GM19463 (cell line): Measurements from ENCODE around the gene PIK3R1.

Source experiments
- ATAC-seq: cut with Tn5 transposase; IDR thresholded peaks from one replicate; pipeline ENCODE4 v1.9.1; 2021; ENCODE audit warnings: mild to moderate bottlenecking, moderate library complexity; ENCODE audit not compliant: unreplicated experiment

The PIK3R1 gene

DNA sequence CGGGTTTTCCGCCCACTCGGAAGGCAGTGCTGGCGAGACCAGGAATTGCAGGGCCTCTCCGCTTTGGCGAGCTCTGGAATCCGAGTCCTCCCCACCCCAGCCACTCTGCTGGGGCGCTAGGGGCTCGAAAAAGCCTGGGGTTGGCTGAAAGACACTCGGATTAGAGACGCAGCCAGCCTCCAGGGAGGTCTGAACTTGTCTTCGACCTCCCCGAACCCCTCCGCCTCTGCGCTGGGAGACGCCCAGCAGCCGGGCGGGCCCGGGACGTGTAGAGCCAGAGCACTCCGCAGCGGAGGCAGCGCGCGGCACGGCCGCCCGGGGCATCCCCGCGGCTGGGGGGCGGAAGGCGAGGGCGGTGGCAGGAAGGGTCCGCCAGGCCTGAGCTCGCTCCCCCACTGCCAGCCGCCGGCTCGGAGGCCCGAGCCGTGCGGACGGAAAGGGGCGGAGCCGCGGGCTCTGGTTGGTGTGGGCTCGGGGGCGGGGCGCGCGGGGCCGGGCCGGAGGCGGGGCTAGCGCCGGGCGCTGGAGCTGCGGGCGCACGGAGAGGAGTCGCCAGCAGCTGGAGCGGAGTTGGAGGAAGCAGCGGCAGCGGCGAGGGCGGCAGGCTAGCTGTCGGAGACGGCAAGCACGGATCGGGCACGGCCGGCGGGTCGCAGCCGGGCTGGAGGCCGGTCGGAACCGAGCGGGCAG lies at the start of gene PIK3R1:
PIK3R1 (plus strand) TSS at position 549 of the 690 bp plus-strand sequence. CDS start 10,920 bp downstream, outside the sequence.
- ATAC-seq: peak; percentile 76

DNA sequence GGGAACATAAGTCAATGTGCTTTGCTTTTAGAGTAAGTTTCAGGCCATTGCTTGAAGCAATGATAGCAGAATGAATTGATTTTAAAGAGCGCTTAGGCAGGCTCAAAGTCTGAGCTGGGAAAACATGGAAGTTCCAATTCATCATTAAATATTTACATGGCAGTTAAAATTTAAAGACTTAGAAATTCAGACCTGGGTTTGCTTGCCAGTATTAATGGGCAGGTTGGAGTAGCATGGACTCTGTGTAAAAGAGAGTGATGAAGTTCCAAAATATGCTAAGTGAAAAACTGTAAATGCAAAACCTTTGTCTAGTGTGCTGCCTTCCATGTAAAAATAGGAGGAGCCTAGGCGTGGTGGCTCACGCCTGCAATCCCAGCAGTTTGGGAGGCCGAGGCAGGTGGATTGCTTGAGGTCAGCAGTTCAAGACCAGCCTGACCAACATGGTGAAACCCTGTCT lies 48.3 kb upstream of the PIK3R1 start:
- no peak for ATAC-seq

DNA sequence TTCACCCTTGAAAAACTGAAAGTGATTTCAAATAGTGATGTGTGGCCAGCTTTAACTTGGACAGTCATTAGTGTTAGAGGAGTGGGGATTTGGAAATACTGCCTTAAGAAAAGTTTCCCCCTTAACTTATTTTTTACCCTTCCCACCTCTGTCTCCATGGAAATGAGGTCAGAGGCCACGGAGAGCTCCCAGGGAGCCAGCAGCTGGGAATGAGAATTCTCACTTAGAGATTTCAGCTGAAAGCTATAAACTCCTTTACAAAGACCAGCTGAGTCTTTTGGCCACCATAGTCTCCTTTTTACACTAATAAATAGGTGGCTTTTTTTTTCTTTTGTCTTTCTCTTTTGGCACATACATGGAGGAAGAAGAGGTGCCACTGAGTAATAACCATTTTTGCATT lies 45.7 kb upstream of the PIK3R1 start:
- ATAC-seq: no peak

DNA sequence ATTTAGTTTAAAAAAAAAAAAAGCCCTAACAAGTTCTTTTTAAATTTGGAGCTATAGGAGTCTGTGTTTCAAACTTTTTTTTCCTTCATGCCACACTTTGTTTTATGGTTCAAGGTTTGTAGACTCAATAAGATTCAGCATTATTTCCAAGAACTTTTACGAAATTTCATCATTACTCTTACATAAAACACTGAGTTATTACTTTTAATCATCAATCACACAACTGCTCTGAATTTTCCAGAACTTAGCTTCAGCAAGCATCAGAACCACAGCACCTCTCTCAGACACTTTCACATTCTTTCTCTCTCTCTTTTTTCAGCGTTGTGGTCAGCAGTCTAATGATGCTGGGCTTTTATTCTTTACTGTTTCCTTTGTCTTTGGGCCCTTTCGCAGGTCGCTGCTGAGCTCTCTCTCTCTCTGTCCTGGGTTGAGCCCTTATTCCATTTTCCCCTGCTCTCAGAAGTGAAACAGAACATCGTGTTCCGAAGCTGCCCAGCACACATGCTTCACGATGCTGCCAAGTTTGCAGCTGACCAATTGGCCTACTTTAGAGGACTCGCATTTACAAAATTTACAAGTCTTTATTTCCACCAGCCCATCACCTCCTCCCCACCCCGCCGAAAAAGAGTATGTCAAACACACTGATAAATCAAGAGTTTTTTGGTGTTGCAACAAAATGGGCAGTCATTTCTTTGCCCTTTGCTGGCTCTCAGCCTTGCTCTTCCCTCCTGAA lies 44.6 kb upstream of the PIK3R1 start:
- ATAC-seq: no peak

DNA sequence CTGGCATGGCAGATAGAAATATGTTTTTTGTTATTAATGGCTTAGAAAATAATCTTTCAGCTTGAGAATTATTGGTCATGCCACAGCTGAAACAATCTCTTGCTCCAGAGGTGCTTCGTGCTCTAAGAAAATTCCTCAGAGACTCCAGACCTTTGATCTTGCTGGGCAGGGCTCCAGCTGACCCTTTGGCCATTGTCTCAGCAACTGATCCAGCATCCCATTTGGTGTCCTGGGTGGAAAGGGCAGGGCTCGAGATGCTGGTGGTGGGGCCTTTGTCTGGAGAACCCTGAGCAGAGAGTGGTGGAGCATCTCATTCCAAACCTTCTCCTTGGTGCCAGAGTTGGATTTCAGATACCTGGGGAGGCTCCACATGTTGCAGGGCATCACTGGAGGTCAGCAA lies 43.2 kb upstream of the PIK3R1 start:
- no peak for ATAC-seq

DNA sequence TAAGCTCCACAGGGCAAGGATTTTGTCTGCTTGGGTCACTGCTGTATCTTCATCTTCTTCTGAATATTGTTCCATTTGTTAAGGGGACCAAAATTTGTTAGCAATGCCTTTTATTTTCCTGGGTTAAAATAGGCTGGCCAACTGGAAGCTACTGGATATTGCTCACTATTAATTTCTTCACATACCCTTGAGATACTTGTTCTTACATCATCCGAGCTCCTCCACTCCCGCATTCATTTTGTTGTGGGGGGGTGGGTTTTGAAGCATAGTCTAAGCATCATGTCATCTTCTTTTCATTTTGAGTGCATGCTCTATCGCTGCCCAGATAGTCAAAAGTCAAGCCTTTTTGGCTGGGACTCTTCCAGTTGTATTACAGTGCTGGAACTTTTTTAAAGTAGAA lies 42.5 kb upstream of the PIK3R1 start:
- ATAC-seq: no peak

DNA sequence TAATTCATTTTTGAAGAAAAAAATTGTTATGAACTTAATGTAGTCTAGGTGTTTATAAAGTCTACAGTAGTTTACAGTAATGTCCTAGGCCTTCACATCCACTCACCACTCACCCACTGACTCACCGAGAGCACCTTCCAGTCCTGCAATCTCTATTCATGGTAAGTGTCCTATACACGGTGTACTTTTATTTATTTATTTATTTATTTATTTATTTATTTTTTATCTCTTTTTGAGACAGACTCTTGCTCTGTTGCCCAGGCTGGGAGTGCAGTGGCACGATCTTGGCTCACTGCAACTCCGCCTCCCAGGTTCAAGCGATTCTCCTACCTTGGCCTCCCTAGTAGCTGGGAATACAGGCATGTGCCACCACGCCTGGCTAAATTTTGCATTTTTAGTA lies 39.3 kb upstream of the PIK3R1 start:
- ATAC-seq: no peak

DNA sequence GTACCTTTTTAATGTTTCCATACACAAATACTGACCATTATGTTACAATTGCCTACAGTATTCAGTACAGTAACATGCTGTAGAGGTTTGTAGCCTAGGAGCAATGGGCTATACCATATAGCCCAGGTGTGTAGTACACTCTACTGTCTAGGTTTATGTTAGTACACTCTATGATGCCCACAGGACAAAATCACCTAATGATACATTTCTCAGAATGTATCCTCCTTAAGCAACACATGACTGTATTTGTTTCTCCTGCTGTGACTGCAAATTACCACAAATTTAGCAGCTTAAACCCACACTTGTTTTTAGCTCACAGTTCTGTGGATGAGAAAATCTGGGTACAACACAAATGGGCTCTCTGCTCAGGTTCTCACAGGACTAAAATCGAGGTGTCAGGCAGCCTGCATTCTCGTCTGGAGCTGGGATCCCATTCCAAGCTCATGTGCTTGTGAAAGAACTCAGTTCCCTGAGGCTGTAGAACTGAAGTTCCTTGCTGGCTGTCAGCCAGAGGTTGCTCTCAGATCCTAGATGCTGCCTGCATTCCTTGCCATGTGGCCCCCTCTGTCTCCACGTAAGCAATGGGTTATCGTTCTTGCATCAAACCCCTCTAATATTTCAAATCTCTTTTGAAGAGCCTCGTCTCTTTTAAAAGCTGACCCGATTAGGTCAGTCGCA lies 38.6 kb upstream of the PIK3R1 start:
- ATAC-seq: no peak

DNA sequence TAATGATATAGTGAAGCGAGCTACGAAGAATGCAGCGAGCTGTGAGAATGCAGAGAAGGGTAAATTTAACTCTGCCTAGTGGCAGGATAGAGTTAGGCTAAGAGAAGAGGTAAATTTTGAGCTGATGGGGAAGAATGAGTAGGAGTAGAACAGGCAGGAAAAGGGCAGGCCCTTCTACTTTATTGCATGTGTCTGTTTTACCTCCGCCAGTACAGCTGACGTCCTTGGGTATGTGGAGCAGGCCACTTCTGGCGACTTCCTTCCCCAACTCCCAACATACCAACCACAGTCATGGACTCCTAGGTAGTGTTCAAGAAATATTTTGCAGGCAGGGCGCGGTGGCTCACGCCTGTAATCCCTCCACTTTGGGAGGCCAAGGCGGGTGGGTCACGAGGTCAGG lies 37.9 kb upstream of the PIK3R1 start:
- ATAC-seq: no peak

DNA sequence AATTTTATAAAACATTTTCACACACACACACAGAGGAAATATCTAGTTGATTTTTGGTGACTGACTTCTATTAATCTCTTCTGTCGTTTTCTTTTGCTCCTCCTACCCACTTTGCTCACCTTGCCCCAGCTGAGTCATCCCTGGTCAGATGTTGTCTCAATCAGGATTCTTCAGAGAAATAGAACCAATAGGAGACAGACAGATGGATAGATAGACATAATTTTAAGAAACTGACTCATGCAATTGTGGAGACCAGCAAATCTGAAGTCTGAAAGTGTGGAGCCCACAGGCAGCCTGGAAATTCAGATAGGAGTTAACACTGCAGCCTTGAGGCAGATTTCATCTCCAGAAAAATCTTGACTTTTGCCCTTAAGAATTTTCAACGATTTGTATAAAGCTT lies 37.0 kb upstream of the PIK3R1 start:
- no peak for ATAC-seq

DNA sequence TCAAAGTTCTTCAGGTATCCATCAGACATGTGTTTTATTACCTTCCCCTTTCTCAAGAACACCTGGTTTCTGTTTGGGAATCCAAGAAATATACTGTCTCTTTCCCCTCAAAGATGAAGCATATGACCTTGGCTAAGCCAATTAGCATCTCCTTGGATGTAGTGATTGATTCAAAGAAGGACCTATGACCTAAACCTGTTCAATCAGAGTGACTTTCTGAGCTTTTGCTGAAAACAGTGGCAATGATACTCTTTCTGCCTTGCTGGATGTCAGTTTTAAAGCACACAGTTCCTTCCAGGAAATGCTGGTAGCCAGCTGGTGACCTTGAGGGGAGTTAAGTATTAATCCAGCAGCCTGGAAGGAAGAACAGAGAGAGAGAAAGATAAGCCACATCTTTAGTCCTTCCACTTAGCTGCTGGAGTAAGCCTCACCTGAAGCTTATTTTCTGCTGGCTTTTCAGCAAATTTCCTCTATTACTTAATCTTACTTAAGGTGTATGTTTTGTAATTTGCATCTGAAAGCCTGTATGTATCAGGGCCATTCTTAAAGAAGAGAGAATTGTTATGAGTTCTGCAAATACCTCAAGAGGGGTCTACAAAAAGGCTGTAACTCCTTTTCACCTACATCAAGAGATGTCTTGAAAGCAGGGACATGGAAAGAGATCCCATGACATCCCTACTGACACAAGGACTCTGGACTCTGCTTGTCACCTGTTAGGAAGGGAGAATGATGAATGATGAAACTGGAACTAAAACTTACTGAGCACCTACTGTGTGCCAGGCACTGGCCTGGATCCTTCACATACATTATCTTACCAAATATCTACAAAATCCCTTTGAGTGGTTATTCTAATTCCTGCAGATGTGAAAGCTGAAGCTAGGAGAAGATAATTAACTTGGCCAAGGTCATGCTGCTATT lies 35.2 kb upstream of the PIK3R1 start:
- ATAC-seq: no peak

DNA sequence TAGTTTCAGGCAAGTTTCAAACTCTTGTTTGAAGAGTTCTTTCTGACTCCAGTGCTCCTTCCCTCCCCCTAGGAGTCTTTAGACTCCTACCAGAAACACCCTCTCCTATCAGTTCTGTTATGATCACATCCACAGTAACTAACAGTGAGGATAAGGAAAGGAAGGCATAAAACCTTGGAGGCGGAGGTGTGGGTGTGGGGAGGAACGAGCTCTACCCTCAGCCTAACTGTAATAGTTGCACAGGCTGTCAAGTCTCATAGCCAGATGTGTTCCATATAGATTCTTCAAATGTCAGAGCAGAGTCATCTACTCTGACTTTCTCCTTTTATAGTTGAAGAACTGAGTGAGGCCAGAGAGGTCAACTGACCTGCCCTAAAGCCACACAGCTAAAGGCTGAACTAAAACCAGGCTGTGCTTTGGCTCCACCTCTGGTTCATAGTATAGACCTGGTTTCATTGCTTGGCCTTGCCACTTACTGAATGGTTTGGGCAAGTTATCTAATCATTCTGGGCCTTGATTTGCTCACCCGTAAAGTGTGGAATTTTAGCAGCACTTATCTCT lies 34.4 kb upstream of the PIK3R1 start:
- no peak for ATAC-seq

DNA sequence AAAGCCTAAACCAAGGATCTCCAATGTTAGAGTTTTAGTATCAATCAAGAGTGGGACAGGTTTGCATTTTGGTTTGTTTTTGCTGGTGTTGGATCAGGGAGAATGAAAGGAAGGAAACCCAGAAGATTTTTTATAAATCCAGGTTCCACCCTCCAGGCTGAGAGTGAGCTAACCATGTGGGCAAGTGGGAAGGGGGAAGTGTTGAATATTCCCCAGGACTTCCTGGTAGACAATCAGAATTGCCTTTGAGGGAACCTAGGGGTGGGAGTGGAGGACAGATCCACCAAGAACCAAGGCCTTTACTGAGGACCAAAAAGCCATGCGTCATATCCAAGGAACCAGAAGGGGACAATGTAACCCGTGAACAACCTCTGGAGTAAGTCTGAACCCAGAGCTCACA lies 33.5 kb upstream of the PIK3R1 start:
- ATAC-seq: no peak

DNA sequence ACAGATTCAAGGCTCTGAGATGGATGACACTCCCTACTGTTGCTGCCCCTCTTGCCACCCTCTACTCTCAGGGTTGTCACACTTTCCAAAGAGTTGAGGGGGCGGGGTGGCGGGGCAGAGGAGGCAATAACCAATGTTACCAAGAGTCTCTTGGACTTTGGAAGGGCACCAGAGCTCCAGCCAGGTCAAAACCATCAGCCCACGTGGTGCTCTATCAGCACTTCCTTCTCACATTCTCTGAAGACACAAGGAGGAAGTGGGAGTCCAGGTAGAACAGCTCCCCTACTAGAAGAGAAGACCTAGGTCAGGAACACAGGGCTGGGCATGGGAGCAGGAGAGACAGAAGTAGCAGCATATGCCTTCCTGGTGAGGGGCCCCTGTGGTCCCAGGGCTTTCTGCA lies 33.0 kb upstream of the PIK3R1 start:
- ATAC-seq: peak; percentile 46

DNA sequence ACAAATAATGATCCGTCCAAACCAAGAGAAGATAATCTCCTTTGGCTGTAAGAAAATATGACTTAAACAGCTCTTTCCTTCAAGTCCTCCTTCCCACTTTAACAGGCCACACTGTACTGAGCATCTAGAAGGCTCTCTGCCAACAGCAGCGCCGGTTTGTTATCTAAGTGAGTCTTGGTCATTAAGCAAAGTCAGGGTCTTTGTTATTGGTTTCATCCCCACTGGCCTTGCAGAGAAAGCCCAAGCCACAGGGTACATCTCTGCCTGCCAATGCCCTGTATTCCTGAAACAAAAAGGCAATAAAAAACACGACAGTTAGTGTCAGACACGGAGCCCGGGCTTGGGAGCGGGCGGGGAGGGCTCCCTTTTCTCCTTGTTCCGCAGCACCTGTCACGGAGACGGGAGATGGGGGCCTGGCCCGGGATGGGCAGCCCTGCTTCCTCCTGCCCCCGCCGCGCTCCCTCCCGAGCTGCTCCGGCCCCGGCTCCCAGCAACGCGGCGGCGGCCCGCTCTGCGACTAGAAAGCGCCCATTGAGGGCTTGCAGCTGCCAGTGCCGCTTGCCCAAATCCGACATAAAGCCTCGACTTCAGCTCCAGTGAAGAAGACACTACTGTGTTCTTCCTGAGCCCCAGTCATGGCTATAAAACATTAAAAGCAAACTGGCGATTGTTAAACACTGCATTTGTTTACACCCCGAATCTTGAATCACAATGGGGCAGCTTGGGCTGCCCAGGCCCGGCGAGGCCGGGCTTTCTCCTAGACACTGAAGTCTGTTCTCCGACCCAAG lies 28.1 kb upstream of the PIK3R1 start:
- ATAC-seq: no peak

DNA sequence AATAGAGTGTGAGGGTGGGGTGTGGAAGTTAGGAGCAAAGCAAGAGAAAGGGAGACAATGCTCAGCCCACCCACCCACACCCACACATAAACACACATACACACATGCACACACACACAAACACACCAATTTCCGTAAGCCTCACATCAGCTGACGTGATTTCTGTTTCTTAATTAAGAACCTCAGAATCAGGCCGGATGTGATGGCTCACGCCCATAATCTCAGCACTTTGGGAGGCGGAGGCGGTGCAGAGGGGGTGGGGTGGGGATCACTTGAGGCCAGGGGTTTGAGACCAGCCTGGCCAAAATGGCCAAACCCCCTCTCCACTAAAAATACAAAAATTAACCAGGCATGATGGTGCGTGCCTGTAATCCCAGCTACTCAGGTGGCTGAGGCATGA lies 26.4 kb upstream of the PIK3R1 start:
- no peak for ATAC-seq

DNA sequence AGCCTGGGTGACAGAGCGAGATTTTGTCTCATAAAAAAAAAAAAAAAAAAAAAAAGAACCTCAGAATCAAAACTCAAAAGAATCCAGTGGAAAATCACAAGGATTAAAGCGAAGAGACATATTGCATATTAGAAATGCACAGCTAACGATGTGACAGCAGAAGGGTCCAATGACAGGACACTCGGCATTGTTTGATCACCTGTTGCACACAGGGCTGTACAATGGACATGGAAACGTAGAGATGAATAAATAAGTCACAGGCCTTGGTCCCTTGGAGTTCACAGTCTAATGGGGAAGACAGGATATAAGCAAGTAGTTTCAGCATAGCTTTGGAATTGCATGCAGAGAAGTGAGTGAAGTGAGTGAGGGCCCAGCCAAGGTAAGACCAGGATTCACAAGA lies 25.9 kb upstream of the PIK3R1 start:
- ATAC-seq: no peak

DNA sequence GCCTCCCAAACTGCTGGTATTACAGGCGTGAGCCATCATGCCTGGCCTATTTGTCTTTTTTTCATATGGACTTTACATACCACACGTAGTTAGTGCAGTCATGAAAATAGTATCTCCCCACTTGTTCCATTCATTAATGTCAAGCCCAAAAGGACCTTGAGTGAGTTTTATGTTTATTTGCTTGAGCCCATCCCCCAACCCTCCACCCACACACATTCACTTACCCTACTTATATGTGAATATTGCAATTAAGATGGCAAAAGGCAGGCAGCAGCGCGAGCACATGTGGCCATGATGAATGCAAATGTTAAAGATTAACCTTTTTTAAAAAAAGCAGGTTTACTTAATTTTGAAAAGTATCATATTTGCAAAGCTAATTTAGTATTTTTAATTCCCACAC lies 24.9 kb upstream of the PIK3R1 start:
- ATAC-seq: no peak

DNA sequence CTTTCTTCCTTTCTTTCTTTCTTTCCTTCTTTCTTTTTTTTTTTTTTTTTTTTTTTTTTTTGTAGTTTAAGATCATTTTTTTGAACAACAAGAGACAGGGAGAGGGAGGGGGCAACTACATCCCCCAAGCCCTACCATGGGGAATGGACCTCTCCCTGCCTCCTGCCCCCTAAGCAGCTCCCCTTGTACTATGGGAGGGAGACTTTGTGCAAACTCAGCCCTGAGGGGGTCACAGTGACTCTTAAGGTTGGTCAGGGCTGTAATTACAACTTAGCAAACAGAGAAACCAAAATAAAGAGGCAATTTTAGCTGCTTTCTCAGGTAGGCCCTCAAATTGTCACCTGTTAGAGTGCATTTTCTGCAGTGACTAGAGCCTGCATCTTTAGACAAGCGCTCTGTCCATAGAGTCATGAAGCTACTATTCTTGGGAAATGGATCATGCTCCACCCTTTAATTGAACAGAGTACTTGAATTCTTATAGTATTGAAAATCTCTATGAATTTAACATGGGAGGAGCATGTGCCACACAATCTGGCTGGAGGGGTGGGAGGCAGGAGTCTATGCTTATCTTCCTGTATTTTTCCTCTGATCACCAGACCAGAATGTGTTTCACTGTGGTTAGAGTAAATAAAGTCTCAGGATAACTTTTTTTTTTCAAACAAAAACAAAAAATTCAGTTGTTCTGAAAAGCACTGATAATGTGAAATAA lies 24.3 kb upstream of the PIK3R1 start:
- no peak for ATAC-seq
